Gastrocnemius medialis (tissue), 4 donors: ENCODE data around the gene SERPINE1.

Experiments used
- POLR2A ChIP-seq, 2 donors: fragments of 450-650 bp; IDR thresholded peaks; one replicate each; pipeline ENCODE4 v1.6.1; 2017; ENCODE audit warnings: antibody characterized with exemption in 2 of 2, mild to moderate bottlenecking in 2 of 2, moderate library complexity in 2 of 2
- TF ChIP-seq, protein P1 (sequence below), 5 experiments: fragments of 450-650 bp in 3 of 5; fragments of 200-600 bp in 2 of 5; sonication (generic) in 2 of 5; IDR thresholded peaks in 4 of 5; conservative IDR thresholded peaks in 1 of 5; 1 replicate in 4 of 5; 2 replicates in 1 of 5; pipeline ENCODE4 v1.5.1; 2016 to 2019; ENCODE audit warnings: antibody characterized with exemption in 5 of 5, mild to moderate bottlenecking in 3 of 5, moderate library complexity in 3 of 5

DNA sequence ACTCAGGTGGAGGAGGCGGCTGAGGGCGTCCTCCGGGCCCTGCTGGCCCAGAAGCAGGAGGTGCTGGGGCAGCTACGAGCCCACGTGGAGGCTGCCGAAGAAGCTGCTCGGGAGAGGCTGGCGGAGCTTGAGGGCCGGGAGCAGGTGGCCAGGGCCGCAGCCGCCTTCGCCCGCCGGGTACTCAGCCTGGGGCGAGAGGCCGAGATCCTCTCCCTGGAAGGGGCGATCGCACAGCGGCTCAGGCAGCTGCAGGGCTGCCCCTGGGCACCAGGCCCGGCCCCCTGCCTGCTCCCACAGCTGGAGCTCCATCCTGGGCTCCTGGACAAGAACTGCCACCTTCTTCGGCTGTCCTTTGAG is 38.9 kb upstream of the SERPINE1 start:
- TF ChIP-seq, protein P1, sequence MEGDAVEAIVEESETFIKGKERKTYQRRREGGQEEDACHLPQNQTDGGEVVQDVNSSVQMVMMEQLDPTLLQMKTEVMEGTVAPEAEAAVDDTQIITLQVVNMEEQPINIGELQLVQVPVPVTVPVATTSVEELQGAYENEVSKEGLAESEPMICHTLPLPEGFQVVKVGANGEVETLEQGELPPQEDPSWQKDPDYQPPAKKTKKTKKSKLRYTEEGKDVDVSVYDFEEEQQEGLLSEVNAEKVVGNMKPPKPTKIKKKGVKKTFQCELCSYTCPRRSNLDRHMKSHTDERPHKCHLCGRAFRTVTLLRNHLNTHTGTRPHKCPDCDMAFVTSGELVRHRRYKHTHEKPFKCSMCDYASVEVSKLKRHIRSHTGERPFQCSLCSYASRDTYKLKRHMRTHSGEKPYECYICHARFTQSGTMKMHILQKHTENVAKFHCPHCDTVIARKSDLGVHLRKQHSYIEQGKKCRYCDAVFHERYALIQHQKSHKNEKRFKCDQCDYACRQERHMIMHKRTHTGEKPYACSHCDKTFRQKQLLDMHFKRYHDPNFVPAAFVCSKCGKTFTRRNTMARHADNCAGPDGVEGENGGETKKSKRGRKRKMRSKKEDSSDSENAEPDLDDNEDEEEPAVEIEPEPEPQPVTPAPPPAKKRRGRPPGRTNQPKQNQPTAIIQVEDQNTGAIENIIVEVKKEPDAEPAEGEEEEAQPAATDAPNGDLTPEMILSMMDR (IDR thresholded peaks at IDR 0.05 in 4 of 5, conservative IDR thresholded peaks at IDR 0.05 in 1 of 5), result no peak
- TF ChIP-seq POLR2A (IDR thresholded peaks at IDR 0.05), result no peak
